ENCODE data around the gene CPM. TPM values are rescaled to one million over a fixed set of nuclear protein-coding genes. Genes with fewer than 3 reads are reported as not detected.

The CPM gene
- total RNA-seq, 4 donors from 2014 or later: 30.2 to 51.9 (median 35.0) TPM

GRCh38 chr12:68977909-68978610 lies 45.1 kb upstream of the CPM start:
- Histone ChIP-seq H3K27me3 (no peaks in the 10 kb centered on the region), H3K27ac (replicated peaks in 1 of 4) (no peak overlapping the region), H3K4me1 (peaks cover 0 to 8% (median 4%) of the 10 kb centered on the region in 4 donors), H3K9me3 (peaks cover 0 to 8% (median 2%) of the 10 kb centered on the region in 4 donors), H3K4me3 (no peak overlapping the region), H3K36me3 (no peaks in the 10 kb centered on the region)
- 62% methylated on average over 1 of the region's 1 CpG for WGBS
- intact Hi-C loops (cut with DNase I): no loop called here
- DNase-seq (ENCODE audit: extremely low spot score): no peak
- TF ChIP-seq POLR2A (IDR thresholded peaks at IDR 0.05; ENCODE audit: low read depth): no peak
- no peak for TF ChIP-seq CTCF (IDR thresholded peaks at IDR 0.05)
- TF ChIP-seq POLR2AphosphoS5 (IDR thresholded peaks at IDR 0.05): no peak
- no peak for TF ChIP-seq EP300 (IDR thresholded peaks at IDR 0.05)

- no peaks in the 10 kb centered on the region for H3K36me3 ChIP-seq
- no peak for TF ChIP-seq POLR2A (IDR thresholded peaks at IDR 0.05; ENCODE audit: low read depth)
- intact Hi-C loops (cut with DNase I): no loop called here
- H3K9me3 ChIP-seq: peaks cover 0 to under 1% (median 0%) of the 10 kb centered on the region in 4 donors
- no peak overlapping the region for H3K27ac ChIP-seq (replicated peaks in 1 of 4)
- 69% methylated on average over 3 of the region's 3 CpGs for WGBS
- H3K4me1 ChIP-seq: peaks cover 0 to 8% (median 4%) of the 10 kb centered on the region in 4 donors
- H3K27me3 ChIP-seq: no peaks in the 10 kb centered on the region
- no peak for DNase-seq (ENCODE audit: extremely low spot score)
- no peak overlapping the region for H3K4me3 ChIP-seq
Observed at GRCh38 chr12:68977335-68977734, 44.4 kb upstream of the CPM start.

- intact Hi-C loops (cut with DNase I): no loop called here
- 100% methylated on average over 2 of the region's 2 CpGs for WGBS
- Histone ChIP-seq H3K27ac (replicated peaks in 1 of 4) (no peak overlapping the region), H3K4me1 (peaks cover 0 to 8% (median 4%) of the 10 kb centered on the region in 4 donors), H3K36me3 (no peaks in the 10 kb centered on the region), H3K4me3 (no peak overlapping the region), H3K9me3 (no peaks in the 10 kb centered on the region), H3K27me3 (no peaks in the 10 kb centered on the region)
- TF ChIP-seq POLR2A (IDR thresholded peaks at IDR 0.05; ENCODE audit: low read depth) (no peak), CTCF (IDR thresholded peaks at IDR 0.05) (no peak), EP300 (IDR thresholded peaks at IDR 0.05) (no peak), POLR2AphosphoS5 (IDR thresholded peaks at IDR 0.05) (no peak)
- DNase-seq (ENCODE audit: extremely low spot score): no peak
Observed at GRCh38 chr12:68976395-68976841, 43.4 kb upstream of the CPM start.

DNA sequence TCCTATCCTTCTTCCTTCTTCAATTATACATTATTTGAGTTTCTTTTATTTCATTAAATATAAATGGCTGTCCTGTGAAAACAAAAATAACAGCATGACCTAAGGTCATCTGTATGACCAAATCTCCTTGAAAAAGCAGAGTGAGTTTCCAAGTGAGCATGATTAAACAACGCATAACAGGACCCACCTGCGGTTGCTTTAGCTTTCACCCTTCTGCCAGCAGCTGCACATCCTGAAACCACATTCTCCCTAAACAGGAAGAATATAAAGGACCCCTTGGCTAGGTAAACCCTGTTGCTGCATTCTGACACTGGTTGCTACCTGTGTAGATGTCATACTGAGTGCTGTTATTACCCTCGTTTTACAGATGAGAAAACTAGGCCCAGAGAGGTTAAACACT lies 42.8 kb upstream of the CPM start:
- Histone ChIP-seq H3K27me3 (no peaks in the 10 kb centered on the region), H3K4me3 (no peak overlapping the region), H3K27ac (replicated peaks in 1 of 4) (no peak overlapping the region), H3K9me3 (no peaks in the 10 kb centered on the region), H3K4me1 (peaks cover 0 to 8% (median 4%) of the 10 kb centered on the region in 4 donors), H3K36me3 (no peaks in the 10 kb centered on the region)
- WGBS: 80% methylated on average over 3 of the region's 3 CpGs
- intact Hi-C loops (cut with DNase I): no loop called here
- no peak for DNase-seq (ENCODE audit: extremely low spot score)
- no peak for TF ChIP-seq POLR2A (IDR thresholded peaks at IDR 0.05; ENCODE audit: low read depth)
- no peak for TF ChIP-seq POLR2AphosphoS5 (IDR thresholded peaks at IDR 0.05)
- no peak for TF ChIP-seq EP300 (IDR thresholded peaks at IDR 0.05)
- TF ChIP-seq CTCF (IDR thresholded peaks at IDR 0.05): no peak

GRCh38 chr12:68972595-68972994 lies 39.6 kb upstream of the CPM start:
- no peak for TF ChIP-seq CTCF (IDR thresholded peaks at IDR 0.05)
- no peak for TF ChIP-seq POLR2AphosphoS5 (IDR thresholded peaks at IDR 0.05)
- TF ChIP-seq POLR2A (IDR thresholded peaks at IDR 0.05; ENCODE audit: low read depth): no peak
- no peak for TF ChIP-seq EP300 (IDR thresholded peaks at IDR 0.05)

More at GRCh38 chr12:68972595-68972994, 39.6 kb upstream of the CPM start:
- WGBS: 64% methylated on average over 2 of the region's 2 CpGs
- DNase-seq (ENCODE audit: extremely low spot score): no peak
- intact Hi-C loops (cut with DNase I): no loop called here
- Histone ChIP-seq H3K4me3 (no peak overlapping the region), H3K27ac (replicated peaks in 1 of 4) (no peak overlapping the region), H3K36me3 (no peaks in the 10 kb centered on the region), H3K27me3 (no peaks in the 10 kb centered on the region), H3K9me3 (no peaks in the 10 kb centered on the region), H3K4me1 (no peaks in the 10 kb centered on the region)
